ENCODE measurements around the gene SCGN.
"Not testable (repeated sequence)": the region's sequence is repeated elsewhere in the genome, so short reads cannot be mapped to it uniquely, and the experiment has no call there.

Gene SCGN

DNA sequence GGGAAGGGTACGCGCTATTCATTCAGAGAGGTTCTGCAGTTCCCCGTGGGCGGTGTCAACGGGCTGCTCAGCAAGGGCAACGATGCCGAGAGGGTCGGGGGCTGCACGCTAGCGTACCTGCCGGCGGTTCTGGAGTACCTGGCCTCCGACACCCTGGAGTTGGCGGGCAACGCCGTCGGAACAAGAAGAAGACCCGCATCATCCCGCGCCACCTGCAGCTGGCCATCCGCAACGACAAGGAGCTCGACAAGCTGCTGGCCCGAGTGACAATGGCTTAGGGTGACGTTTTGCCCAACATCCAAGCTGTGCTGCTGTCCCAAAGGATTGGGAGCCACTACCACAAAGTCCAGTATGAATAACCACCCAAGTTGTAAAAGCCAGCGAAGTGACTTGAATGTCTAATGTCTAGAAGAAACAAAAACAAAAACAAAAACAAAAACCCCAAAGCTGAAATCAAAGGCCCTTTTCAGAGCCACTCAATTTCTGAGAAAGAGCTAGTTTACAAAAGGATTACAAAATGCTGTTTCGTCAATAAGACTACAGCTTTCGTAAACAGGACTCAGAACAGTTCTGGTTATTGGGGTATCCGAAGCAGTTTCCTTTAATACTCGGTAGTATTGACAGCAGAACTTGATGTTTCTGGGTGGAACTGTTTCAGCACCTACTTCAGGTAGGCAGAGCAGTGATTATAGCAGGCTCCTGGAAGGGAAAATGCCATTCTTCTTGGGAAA lies 80.6 kb downstream of the SCGN start:
- DNase-seq: no peak

DNA sequence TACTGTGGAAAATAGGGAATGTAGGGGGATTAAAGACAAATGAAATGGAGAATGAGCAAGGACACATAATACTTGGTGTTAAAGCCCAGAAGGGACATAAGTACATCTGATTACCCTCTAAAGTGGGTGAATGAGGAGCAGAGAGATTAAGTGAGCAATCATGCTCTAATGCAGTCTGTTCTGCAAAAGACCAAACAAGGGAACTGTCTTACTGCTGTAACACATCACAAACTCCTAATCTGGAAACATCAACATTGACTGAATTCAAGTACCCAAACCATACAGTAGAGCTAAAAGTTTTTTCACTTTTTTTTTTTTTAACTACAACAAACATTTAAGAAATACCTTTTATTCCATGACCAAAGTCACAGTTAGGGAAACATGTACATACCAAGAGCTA lies 83.2 kb downstream of the SCGN start:
- no peak for DNase-seq

DNA sequence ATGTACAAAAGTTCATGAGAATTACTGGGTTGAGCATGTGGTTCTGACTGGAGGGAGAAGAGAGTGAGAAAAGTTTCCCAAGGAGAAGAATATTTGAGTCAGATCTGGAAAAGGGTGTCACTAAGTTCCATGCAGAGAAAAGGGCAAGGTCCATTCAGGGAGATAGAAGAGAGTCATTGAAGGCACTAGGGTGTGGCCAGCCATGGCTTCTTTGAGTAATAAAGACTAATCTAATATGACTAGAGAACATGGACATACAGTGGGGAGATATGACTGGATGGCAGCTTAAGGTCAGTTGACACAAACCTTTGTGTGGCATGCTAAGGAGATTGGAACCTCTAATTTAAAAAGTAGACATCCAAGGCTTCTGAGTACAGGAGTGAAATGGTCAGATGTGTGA lies 91.9 kb downstream of the SCGN start:
- DNase-seq: no peak

DNA sequence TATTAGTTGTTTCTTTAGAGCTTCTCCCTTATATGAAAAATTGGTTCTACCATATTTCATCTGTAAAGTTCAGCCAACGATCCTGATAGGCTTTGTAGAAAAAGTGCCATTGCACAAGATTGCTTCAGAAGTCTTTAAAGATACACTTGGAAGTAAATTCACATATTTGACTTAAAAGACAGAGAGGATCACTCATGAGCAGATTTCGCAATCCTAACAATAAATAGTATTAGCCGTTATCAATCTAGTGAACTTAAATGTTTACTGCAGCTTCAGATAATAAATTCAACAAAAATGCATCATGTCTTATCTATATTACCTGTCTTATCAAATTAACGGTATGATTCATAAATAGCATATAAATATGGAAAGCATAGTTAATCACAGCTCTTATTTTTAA lies 93.8 kb downstream of the SCGN start:
- DNase-seq: no peak

DNA sequence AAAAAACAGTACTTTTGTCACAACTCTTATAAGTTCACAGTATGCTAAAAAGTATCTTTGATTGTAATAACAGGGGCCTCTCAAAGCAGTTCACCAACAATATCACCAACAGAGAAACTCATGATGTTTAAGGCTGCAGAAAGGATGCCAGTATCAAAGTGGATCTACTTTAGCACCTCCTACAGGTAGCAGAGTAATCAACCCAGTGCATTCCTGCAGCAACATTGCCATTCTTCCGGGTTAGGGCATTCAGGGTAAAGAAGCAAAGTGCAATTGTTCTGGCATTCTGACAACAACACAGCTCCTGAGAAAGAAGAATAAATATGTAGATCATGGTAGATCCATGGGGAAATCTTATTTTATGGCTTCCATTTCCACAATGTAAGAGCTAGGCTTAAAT lies 95.0 kb downstream of the SCGN start:
- DNase-seq: no peak

DNA sequence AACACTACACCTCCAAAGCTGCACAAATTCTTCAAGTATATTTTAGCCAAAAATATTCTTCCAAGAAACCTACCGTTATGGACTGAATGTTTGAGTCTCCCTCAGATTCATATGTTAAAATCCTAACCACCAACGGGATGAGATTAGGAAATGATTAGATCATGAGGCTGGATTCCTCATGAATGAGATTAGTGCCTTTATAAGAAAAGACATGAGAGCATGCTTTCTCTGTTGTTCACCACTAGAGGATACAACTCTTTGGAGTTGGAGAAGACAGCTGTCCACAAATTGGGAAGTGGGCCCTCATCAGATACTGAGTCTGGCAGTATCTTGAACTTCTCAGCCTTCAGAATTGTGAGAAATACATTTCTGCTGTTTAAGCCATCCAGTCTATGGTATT lies 95.5 kb downstream of the SCGN start:
- no peak for DNase-seq

DNA sequence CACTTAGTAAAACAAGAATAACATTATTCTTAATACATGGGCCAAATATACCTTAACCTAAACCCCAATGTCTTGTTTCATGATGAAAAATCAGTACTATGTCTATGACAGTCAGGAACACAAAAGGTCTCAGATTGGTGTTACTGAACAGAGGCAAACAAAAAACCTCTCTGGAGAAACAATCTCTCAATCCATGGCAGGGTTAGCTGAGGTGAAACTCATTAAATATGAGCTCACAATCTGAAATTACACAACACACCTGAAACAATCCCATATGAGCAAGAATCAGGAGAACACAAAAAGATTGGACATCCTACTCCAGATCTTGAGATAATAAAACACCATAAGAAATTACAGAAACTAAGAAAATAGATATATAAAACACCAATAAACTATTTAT lies 96.0 kb downstream of the SCGN start:
- DNase-seq: no peak

DNA sequence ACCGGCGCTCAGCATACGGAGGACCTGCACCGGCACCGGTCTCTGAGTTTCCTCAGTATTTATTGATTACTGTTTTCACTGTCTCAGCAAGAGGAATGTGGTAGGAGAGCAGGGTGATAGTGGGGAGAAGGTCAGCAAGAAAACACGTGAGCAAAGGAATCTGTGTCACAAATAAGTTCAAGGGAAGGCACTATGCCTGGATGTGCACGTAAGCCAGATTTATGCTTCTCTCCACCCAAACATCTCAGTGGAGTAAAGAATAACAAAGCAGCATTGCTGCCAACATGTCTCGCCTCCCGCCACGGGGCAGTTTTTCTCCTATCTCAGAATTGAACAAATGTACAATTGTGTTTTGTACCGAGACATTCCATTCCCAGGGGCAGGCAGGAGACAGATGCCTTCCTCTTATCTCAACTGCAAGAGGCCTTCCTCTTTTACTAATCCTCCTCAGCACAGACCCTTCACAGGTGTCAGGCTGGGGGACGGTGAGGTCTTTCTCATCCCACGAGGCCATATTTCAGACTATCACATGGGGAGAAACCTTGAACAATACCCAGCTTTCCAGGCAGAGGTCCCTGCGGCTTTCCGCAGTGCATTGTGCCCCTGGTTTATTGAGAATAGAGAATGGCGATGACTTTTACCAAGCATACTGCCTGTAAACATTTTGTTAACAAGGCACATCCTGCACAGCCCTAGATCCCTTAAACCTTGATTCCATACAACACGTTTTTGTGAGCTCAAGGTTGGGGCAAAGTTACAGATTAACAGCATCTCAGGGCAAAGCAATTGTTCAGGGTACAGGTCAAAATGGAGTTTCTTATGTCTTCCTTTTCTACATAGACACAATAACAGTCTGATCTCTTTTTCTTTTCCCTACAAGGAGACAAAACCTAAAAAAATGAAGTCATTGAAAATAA lies 96.8 kb downstream of the SCGN start:
- DNase-seq: not testable (repeated sequence)

DNA sequence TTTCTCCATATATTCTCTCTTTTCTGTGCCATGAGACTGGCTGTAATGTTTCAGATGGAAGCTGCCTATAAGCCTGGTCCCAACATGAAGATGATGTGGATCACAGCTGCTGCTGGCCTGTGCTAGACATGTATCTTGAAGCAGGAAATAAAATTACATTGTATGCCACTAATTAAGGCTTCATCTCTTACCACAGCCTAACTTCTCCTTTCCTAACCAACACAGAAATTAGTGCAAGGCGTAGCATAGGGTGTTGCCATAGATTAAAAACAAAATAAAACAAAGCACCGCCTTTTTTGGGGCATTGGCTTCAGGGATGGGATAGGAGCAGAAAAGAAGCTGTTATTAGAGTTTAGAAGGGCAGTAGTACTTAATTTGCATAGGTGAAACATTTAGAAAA lies 97.8 kb downstream of the SCGN start:
- no peak for DNase-seq

DNA sequence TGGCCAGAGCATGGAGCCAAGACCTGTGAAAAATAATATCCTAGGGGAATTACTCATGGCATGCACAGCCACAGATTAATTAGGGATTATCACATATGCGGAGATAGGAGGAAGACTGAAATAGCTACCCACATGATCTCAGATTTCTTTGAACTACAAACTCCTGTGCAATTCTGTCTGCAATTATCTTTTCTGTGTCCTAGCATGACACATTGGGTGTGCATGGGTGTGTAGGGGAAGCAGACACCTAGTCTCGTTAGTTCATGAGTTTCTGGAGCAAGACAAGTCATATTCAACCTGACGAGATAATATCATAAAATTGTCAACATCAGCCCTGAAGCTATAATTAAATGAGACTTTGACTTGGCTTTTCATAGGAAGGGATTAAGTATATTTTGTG lies 98.9 kb downstream of the SCGN start:
- no peak for DNase-seq

Measured in fibroblast of skin of right quadriceps (primary cell).